NCI-H524 treated with DMSO at 0.1 percent for 48 hours (cell line): Measurements from ENCODE around the gene RS1.

Experiments used
- DNase-seq: peaks from one replicate; lab custom pipeline; 2025; lab: John Stamatoyannopoulos, UW

Gene RS1

GRCh38 chrX:18672008-18672407 lies at the start of gene RS1:
Gene RS1 (minus strand): TSS chrX:18672108. CDS start chrX:18672068, 40 bp downstream.
- DNase-seq = peak; percentile 74

- DNase-seq = no peak
Observed at GRCh38 chrX:18719852-18720251, 47.9 kb upstream of the RS1 start.

- DNase-seq = no peak
Observed at GRCh38 chrX:18714910-18715309, 43.0 kb upstream of the RS1 start.

GRCh38 chrX:18709833-18710232 lies 37.9 kb upstream of the RS1 start:
- DNase-seq = no peak

- peak; percentile 14 for DNase-seq
Observed at GRCh38 chrX:18707426-18708049, 35.6 kb upstream of the RS1 start, which contains the start of gene PPEF1. Gene PPEF1 (plus strand): TSS chrX:18707645. CDS start chrX:18707781, 136 bp downstream.

- DNase-seq = no peak
Observed at GRCh38 chrX:18702362-18703195, 30.7 kb upstream of the RS1 start.

- no peak for DNase-seq
Observed at GRCh38 chrX:18701621-18702361, 29.9 kb upstream of the RS1 start.

- no peak for DNase-seq
Observed at GRCh38 chrX:18698737-18699650, 27.1 kb upstream of the RS1 start.

GRCh38 chrX:18696653-18697052 lies 24.7 kb upstream of the RS1 start:
- no peak for DNase-seq

GRCh38 chrX:18692541-18692940 lies 20.6 kb upstream of the RS1 start:
- peak; percentile 62 for DNase-seq

- DNase-seq = no peak
Observed at GRCh38 chrX:18691431-18691830, 19.5 kb upstream of the RS1 start.

GRCh38 chrX:18687856-18688495 lies 16.1 kb upstream of the RS1 start:
- DNase-seq = no peak

GRCh38 chrX:18682979-18683387 lies 11.1 kb upstream of the RS1 start:
- DNase-seq = no peak

GRCh38 chrX:18681996-18682395 lies 10.1 kb upstream of the RS1 start:
- no peak for DNase-seq

- no peak for DNase-seq
Observed at GRCh38 chrX:18677161-18677869, 5.4 kb upstream of the RS1 start.

GRCh38 chrX:18676470-18676869 lies 4.6 kb upstream of the RS1 start:
- no peak for DNase-seq

- DNase-seq = no peak
Observed at GRCh38 chrX:18676050-18676449, 4.1 kb upstream of the RS1 start.

GRCh38 chrX:18674788-18675735 lies 3.2 kb upstream of the RS1 start:
- peak; percentile 14 for DNase-seq

GRCh38 chrX:18674417-18674787 lies 2.5 kb upstream of the RS1 start:
- DNase-seq = no peak
